HG03108 (cell line): ENCODE data around the gene TAB3.

Experiments
- ATAC-seq: cut with Tn5 transposase; IDR thresholded peaks from one replicate; pipeline ENCODE4 v1.9.1; 2021; ENCODE audit warnings: moderate library complexity; ENCODE audit not compliant: unreplicated experiment

The TAB3 gene

GRCh38 chrX:30779453-30780030 is 109.5 kb downstream of the TAB3 start:
- no peak for ATAC-seq

- ATAC-seq, result no peak
Observed at GRCh38 chrX:30777575-30777974, 111.5 kb downstream of the TAB3 start.
